ENCODE measurements around the gene SCD.

Gene SCD

DNA sequence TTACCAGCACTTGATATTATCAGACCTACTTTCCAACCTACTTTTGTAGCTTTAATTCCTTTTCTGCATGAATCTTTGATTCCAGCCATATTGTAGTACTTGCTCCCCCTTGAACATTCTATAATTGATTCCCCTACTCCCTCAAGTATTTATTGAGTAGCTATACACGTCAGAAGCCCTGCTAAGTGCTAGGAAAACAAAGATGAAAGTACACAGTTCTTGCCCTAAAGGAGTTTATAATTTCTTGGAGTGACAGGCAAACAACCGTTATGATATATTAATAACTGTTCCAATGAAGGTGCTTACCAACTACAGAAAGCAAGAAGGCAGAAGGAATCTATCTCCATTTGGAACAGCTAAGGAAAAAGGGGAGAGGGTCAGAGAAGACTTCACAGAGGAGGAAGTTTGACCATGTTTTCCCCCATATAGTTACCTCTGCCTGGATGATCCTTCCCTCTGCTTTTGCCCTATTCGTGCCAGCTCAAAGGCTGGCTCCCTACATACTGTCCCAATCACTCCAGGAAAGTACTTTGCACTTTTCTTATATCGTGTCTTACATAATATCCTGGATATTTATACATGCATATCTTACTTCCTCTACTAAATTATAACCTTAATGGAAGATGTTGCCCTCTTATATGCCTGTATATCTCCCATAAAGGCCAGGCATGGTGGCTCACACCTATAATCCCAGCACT, 54.7 kb downstream of the SCD start:
- no peak for DNase-seq

DNA sequence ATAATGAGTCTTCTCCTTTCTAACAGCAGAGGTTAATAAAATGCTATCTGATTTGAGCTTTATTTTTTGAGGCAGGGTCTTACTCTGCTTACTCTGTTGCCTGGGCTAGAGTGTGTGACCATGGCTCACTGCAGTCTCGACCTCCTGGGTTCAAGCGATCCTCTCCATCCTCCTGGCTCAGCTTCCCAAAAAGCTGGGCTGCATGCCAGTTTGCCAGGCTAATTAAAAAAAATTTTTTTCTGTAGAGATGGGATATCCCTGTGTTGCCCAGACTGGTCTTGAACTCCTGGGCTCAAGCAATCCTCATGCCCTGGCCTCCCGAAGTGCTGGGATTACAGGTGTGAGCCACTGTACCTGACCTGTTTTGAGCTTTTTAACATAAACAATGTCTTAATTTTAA, 56.7 kb downstream of the SCD start:
- no peak for DNase-seq

DNA sequence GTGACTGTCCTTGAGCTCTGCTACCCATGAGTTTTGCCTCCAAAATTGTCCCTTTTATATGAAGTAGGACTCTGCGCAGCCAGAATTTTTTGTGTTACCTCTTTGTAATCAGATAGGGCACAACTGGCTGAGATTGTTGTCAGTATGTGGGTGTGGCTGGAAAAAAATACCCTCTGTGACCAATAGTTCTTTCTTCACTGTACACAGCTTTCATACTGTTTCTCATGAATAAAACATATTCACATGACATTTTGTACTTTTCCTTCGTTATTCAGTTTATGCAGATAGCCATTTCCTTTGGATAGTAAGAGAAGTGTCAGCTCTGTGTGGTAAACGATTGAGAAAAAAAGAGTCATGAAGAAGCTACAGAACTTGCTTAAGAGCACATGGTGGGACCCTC, 66.1 kb downstream of the SCD start:
- DNase-seq: no peak
